CD14-positive monocyte (primary cell): ENCODE measurements around the gene RCOR1. TPM values are rescaled to one million over a fixed set of nuclear protein-coding genes. Genes with fewer than 3 reads are reported as not detected.

ENCODE experiments used
- DNase-seq, 3 donors: peaks; one replicate each; pipeline ENCODE4 v3.0.0-alpha.2; 2011 to 2022
- H2AFZ ChIP-seq: 2 replicates; pipeline ENCODE4 v1.6.0; 2012; ENCODE audit warnings: mild to moderate bottlenecking, low read depth, low read length, inconsistent platforms; ENCODE audit not compliant: insufficient read depth, poor library complexity, severe bottlenecking
- H3K27ac ChIP-seq, 2 donors: 1 replicate in 1 of 2; 2 replicates in 1 of 2; pipeline ENCODE4 v1.5.1; 2012 to 2013; ENCODE audit warnings: low read length in 2 of 2, control low read depth in 1 of 2, inconsistent platforms in 1 of 2, low read depth in 1 of 2, mild to moderate bottlenecking in 1 of 2
- H3K27me3 ChIP-seq, 2 donors: one replicate each; pipeline versions ENCODE4 v1.6.0 to v1.6.1; 2011 to 2013; ENCODE audit warnings: low read length in 2 of 2; ENCODE audit not compliant: control insufficient read depth in 2 of 2, insufficient read depth in 2 of 2
- H3K36me3 ChIP-seq, 2 donors: replicated peaks in 1 of 2; 1 replicate in 1 of 2; 2 replicates in 1 of 2; pipeline versions ENCODE4 v1.5.1 to v1.6.1; 2012 to 2013; ENCODE audit warnings: low read length in 2 of 2, control low read depth in 1 of 2, inconsistent platforms in 1 of 2, mild to moderate bottlenecking in 1 of 2; ENCODE audit not compliant: insufficient read depth in 2 of 2, control insufficient read depth in 1 of 2
- H3K4me1 ChIP-seq, 2 donors: 1 replicate in 1 of 2; 2 replicates in 1 of 2; pipeline versions ENCODE4 v1.5.1 to v1.6.1; 2012 to 2013; ENCODE audit warnings: low read length in 2 of 2, control low read depth in 1 of 2, inconsistent platforms in 1 of 2, mild to moderate bottlenecking in 1 of 2, moderate library complexity in 1 of 2; ENCODE audit not compliant: insufficient read depth in 2 of 2, control insufficient read depth in 1 of 2
- H3K4me2 ChIP-seq: replicated peaks from 2 replicates; pipeline ENCODE3; 2012; ENCODE audit warnings: low read length, moderate library complexity, mild to moderate bottlenecking; ENCODE audit not compliant: poor library complexity, severe bottlenecking; ENCODE audit errors: extremely low read depth
- H3K4me3 ChIP-seq, 3 experiments: fragments of 200-600 bp in 1 of 3; sonication (generic) in 1 of 3; replicated peaks in 1 of 3; 1 replicate in 2 of 3; 2 replicates in 1 of 3; pipeline ENCODE4 v1.5.1; 2011 to 2013; ENCODE audit warnings: low read length in 3 of 3, mild to moderate bottlenecking in 3 of 3, control low read depth in 2 of 3, low read depth in 2 of 3, inconsistent platforms in 1 of 3, moderate library complexity in 1 of 3
- H3K79me2 ChIP-seq: 2 replicates; pipeline ENCODE4 v1.6.0; 2012; ENCODE audit warnings: mild to moderate bottlenecking, control low read depth, inconsistent platforms, low read length, moderate library complexity; ENCODE audit not compliant: insufficient read depth
- H3K9ac ChIP-seq: 2 replicates; pipeline ENCODE4 v1.6.0; 2017; ENCODE audit warnings: low read length, mild to moderate bottlenecking; ENCODE audit not compliant: insufficient read depth, poor library complexity, severe bottlenecking
- H3K9me3 ChIP-seq, 2 donors: replicated peaks in 1 of 2; 1 replicate in 1 of 2; 2 replicates in 1 of 2; pipeline versions ENCODE4 v1.5.1 to v1.6.1; 2012 to 2013; ENCODE audit warnings: low read length in 2 of 2, control low read depth in 1 of 2; ENCODE audit not compliant: control insufficient read depth in 1 of 2, insufficient read depth in 1 of 2
- H4K20me1 ChIP-seq: 2 replicates; pipeline ENCODE4 v1.6.0; 2012; ENCODE audit warnings: mild to moderate bottlenecking, low read length, control low read depth, moderate library complexity; ENCODE audit not compliant: insufficient read depth
- H3K27ac Mint-ChIP-seq, 7 donors: one replicate each; pipeline ENCODE4 v1.8.0; 2020; ENCODE audit warnings: mild to moderate bottlenecking in 7 of 7, mixed read lengths in 7 of 7, moderate library complexity in 6 of 7, inconsistent platforms in 2 of 7
- H3K27me3 Mint-ChIP-seq, 3 donors: one replicate each; pipeline ENCODE4 v1.8.0; 2021 to 2022; ENCODE audit warnings: low read depth in 3 of 3, mild to moderate bottlenecking in 3 of 3, mixed read lengths in 3 of 3, moderate library complexity in 3 of 3, inconsistent platforms in 1 of 3
- H3K36me3 Mint-ChIP-seq, 2 donors: one replicate each; pipeline ENCODE4 v1.8.0; 2020; ENCODE audit warnings: mixed read lengths in 2 of 2, inconsistent platforms in 1 of 2, mild to moderate bottlenecking in 1 of 2
- H3K4me1 Mint-ChIP-seq: one replicate; pipeline ENCODE4 v1.8.0; 2020; ENCODE audit warnings: mild to moderate bottlenecking, mixed read lengths
- H3K4me3 Mint-ChIP-seq, 2 donors: one replicate each; pipeline ENCODE4 v1.8.0; 2020; ENCODE audit warnings: mild to moderate bottlenecking in 2 of 2, mixed read lengths in 2 of 2, moderate library complexity in 1 of 2
- H3K9me3 Mint-ChIP-seq, 7 donors: one replicate each; pipeline ENCODE4 v1.8.0; 2020 to 2022; ENCODE audit warnings: mixed read lengths in 7 of 7, mild to moderate bottlenecking in 6 of 7, moderate library complexity in 6 of 7, inconsistent platforms in 2 of 7
- CTCF ChIP-seq: fragments of 200-600 bp; IDR thresholded peaks from one replicate; pipeline ENCODE4 v1.8.0; 2022; ENCODE audit warnings: antibody characterized with exemption, mild to moderate bottlenecking
- WGBS: methylation state at CpG from one replicate; pipeline ENCODE4 v1.1.5; 2013; ENCODE audit warnings: missing lambda C conversion rate; ENCODE audit not compliant: insufficient coverage; 5-methylcytosine and 5-hydroxymethylcytosine counted together
- intact Hi-C, 2 donors: fragments of 100-400 bp; cut with micrococcal nuclease; formaldehyde crosslinking; loops; one replicate each; pipeline versions ENCODE4 v1.15.0 to v1.15.1; 2023
- polyA plus RNA-seq, 3 donors: library from polyadenylated mRNA; depleted of rRNA in 1 of 3; unstranded in 2 of 3; stranded (reverse) in 1 of 3; fragments of 300-500 nt in 2 of 3; fragments of >200 nt in 1 of 3; fragmentation: Illumina TruSeq in 2 of 3; gene quantifications; 1 replicate in 2 of 3; 2 replicates in 1 of 3; pipeline ENCODE4 v1.2.3, GENCODE V29; 2012 to 2021

Gene RCOR1
- polyA plus RNA-seq, 3 donors = 2.1 to 36.6 (median 2.3) TPM

GRCh38 chr14:102589761-102590290 is 2.6 kb upstream of the RCOR1 start:
- no peaks in the 10 kb centered on the region for H3K27me3 ChIP-seq
- intact Hi-C loops = loop anchor here (5.0 to 10.0 kb wide), 3 partner anchors 33 to 155 kb away; no protein-coding TSS in a partner anchor
- H3K36me3 ChIP-seq = no peaks in the 10 kb centered on the region
- WGBS = 95% methylated on average over 11 of the region's 12 CpGs
- peaks cover 11 to 21% of the 10 kb centered on the region in 2 donors for H3K4me1 ChIP-seq
- peak overlapping the region in 1 of 2 donors; percentile 37 for H3K4me3 Mint-ChIP-seq
- no peak overlapping the region for H3K27ac ChIP-seq
- no peak overlapping the region for H2AFZ ChIP-seq
- no peaks in the 10 kb centered on the region for H3K36me3 Mint-ChIP-seq
- H3K79me2 ChIP-seq = peaks cover 23% of the 10 kb centered on the region
- DNase-seq = no peak
- TF ChIP-seq CTCF = no peak
- H3K9me3 ChIP-seq = no peaks in the 10 kb centered on the region
- no peak overlapping the region for H3K9ac ChIP-seq
- peaks cover 5 to 11% (median 9%) of the 10 kb centered on the region in 3 donors for H3K27me3 Mint-ChIP-seq
- H3K4me2 ChIP-seq = no peak overlapping the region
- H3K27ac Mint-ChIP-seq = peak overlapping the region in 6 of 7 donors; percentile 0 to 55 (median 42)
- H3K9me3 Mint-ChIP-seq = peaks cover 0 to 4% (median 0%) of the 10 kb centered on the region in 7 donors
- H4K20me1 ChIP-seq = peaks cover 17% of the 10 kb centered on the region
- H3K4me1 Mint-ChIP-seq = peaks cover 31% of the 10 kb centered on the region
- no peak overlapping the region for H3K4me3 ChIP-seq

DNA sequence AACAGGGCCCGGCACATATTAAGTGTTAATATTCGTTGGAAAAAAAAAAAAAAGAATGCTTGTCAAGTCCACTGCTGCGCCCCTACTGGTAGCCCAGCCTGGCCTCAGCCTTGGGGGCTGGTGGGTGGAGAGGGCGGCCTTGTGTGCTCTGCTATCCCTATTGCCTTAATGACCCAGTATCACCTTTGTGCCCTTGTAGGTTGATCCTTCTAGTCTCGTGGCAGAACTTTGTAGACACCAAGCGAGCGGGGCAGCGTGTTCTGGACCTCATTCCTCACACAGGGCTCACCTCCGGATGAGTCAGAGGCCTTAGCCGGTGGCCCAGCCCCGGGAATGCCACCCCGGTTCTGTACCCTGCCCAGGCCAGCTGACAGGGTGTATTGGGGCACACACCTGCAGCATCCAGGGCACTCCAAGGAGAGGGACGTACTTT is 1.8 kb upstream of the RCOR1 start:
- WGBS = 79% methylated on average over 7 of the region's 13 CpGs
- no peaks in the 10 kb centered on the region for H3K27me3 ChIP-seq
- H4K20me1 ChIP-seq = peaks cover 26% of the 10 kb centered on the region
- H3K9me3 Mint-ChIP-seq = peaks cover 0 to 2% (median 0%) of the 10 kb centered on the region in 7 donors
- H3K27me3 Mint-ChIP-seq = peaks cover 1 to 11% (median 9%) of the 10 kb centered on the region in 3 donors
- no peaks in the 10 kb centered on the region for H3K9me3 ChIP-seq
- peak; percentile 28 for TF ChIP-seq CTCF
- H3K9ac ChIP-seq = no peak overlapping the region
- H3K36me3 Mint-ChIP-seq = peaks cover under 1 to 8% of the 10 kb centered on the region in 2 donors
- peak overlapping the region; percentile 14 to 96 (median 87) for H3K27ac Mint-ChIP-seq
- intact Hi-C loops = loop anchor here (5.0 kb wide), 2 partner anchors 33 to 63 kb away; no protein-coding TSS in a partner anchor
- H3K79me2 ChIP-seq = peaks cover 32% of the 10 kb centered on the region
- H3K4me2 ChIP-seq = peak overlapping the region; percentile 78
- peaks cover 0 to 2% of the 10 kb centered on the region in 2 donors for H3K36me3 ChIP-seq
- DNase-seq = no peak
- peaks cover 16 to 26% of the 10 kb centered on the region in 2 donors for H3K4me1 ChIP-seq
- peak overlapping the region in 1 of 3 experiments; percentile 99 for H3K4me3 ChIP-seq
- H3K4me3 Mint-ChIP-seq = peak overlapping the region in 1 of 2 donors; percentile 73
- H3K27ac ChIP-seq = peak overlapping the region; percentile 77 to 94
- no peak overlapping the region for H2AFZ ChIP-seq
- H3K4me1 Mint-ChIP-seq = peaks cover 32% of the 10 kb centered on the region
